Activated T-cell treated with anti-CD3 and anti-CD28 coated beads for 24 hours (primary cell): ENCODE data around the gene OR6B1.
"Not testable (repeated sequence)": the region's sequence is repeated elsewhere in the genome, so short reads cannot be mapped to it uniquely, and the experiment has no call there.

ENCODE experiments used
- DNase-seq: peaks from one replicate; pipeline ENCODE4 v3.0.0-alpha.2; 2020; ENCODE audit warnings: low read depth

The OR6B1 gene

DNA sequence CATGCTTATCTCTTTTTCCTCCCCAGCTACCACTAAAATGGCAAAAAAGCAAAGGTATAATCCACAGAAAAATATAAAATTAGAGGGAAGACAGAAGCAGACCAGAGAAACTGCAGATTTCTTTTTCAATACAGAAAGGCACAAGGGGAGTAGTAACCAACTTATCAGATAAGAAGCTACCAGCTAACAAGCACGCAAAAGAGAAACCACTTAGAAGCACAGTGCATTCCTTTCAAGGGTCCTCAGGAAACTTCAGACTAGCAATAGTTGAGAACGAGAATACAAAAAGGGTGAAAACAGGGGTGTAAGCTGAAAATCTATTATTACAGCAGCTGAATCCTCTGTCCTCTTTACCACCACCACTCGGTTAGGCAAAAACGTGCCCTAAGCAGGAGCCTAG, 38.8 kb downstream of the OR6B1 start:
- DNase-seq = no peak

DNA sequence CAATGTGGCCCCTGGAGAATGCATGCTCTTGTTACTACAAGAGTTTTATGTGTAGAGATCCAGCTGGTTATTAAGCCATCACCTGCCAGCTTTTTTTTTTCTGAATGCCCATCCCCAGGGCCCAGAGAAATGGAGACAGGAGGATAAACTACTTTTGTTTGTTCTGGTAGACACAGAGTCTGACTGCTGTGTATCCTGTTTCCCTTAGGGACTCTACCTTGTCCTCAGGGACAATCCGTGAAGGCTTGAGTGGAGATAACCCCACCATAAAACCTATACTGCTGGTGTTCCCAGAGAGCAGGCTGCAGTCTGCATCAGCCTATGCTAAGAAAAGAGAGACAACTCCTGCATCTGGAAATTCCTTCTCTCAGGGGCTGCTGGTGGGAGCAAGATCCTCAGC, 48.5 kb downstream of the OR6B1 start, which contains the start of gene OR2A5:
Gene OR2A5 (plus strand): TSS at position 301 of the 400 bp plus-strand sequence. CDS start 1,454 bp downstream, outside the sequence.
- DNase-seq = no peak

DNA sequence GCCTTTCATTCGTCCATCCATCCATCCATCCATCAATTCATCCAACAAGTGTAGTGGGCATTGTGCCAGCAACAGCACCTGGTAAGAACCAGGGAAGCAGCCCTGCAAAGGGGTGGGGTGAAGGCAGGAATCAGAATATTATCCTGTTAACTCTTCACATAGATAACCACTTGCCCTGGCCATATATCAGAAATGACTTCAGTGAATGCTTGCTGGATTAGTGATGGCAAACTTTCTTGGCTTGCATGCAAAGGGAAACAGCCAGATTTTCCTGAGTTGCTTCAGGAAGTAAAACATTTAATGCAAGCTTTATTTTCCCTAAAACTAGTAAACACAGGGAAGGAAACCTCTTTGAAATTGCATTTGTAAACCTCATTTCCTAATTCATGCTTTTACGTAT, 49.4 kb downstream of the OR6B1 start:
- DNase-seq = no peak

DNA sequence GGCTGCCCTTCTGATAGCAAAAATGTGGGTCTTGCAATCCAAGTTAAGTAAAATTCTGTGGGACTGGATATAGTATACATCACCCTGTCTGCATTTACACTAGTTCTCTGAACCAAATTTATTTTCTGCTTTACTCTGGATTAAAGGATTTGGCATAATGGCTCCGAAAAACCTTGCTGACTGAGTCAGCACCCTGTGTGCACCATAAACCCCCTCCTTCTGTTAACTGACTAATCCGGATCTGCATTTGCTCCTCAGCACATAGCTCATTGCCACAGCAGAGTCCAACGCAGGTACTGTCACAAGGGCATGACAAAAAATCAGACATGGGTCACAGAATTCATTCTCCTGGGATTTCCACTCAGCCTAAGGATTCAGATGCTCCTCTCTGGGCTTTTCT, 50.0 kb downstream of the OR6B1 start:
- no peak for DNase-seq

DNA sequence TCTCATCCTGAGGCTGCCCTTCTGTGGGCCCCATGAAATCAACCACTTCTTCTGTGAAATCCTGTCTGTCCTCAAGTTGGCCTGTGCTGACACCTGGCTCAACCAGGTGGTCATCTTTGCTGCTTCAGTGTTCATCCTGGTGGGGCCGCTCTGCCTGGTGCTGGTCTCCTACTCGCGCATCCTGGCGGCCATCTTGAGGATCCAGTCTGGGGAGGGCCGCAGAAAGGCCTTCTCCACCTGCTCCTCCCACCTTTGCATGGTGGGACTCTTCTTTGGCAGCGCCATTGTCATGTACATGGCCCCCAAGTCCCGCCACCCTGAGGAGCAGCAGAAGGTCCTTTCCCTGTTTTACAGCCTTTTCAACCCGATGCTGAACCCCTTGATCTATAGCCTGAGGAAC, 50.8 kb downstream of the OR6B1 start:
- DNase-seq = not testable (repeated sequence)

DNA sequence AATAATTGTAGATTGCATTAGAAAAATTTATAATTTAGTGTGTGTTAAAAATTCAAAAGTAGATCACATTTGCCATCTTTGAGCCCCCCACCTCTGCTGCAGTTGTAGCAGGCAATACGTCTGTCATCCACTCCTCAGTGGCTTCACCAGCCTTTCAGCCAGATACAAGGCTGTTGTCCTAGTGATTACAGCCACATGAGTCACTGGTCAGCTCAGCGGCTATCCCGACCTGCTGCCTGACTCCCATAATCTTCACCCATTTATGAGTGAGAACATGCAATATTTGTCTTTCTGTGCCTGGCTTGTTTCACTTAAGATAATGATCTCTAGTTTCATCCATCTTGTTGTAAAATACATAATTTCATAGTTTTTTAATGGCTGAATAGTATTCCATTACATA, 57.8 kb downstream of the OR6B1 start:
- no peak for DNase-seq
